HepG2 (cell line): ENCODE results near the gene HOXA5. TPM values are rescaled to one million over a fixed set of nuclear protein-coding genes. Genes with fewer than 3 reads are reported as not detected.

Experiments used
- ATAC-seq: fragments of 200-7000 bp; cut with Tn5 transposase; 3 replicates; pipeline ENCODE4 v1.9.1; 2020; ENCODE audit warnings: mild to moderate bottlenecking, moderate library complexity
- BruUV-seq: library from RNA; stranded (reverse); fragments of 400-500 nt; replicated peaks from 2 replicates; lab custom pipeline; 2021; lab: Mats Ljungman, UMichigan
- CTCF ChIA-PET: fragments of 300-600 bp; formaldehyde crosslinking; extraction: SDS; loops from one replicate; lab custom pipeline; 2021; ENCODE audit warnings: low total read pairs, inconsistent platforms, low intra/inter-chr PET ratio; lab: Yijun Ruan, JAX
- POLR2A ChIA-PET: fragments of 350-600 bp; sonication (Branson Sonifier 250); formaldehyde crosslinking; loops from one replicate; lab custom pipeline; 2020; ENCODE audit warnings: antibody characterized with exemption, inconsistent platforms; lab: Yijun Ruan, JAX
- DNase-seq: peaks from one replicate; pipeline ENCODE4 v3.0.0-alpha.2; 2015; ENCODE audit warnings: low spot score
- FAIRE-seq: peaks from 3 replicates; lab custom pipeline; 2011; peaks lifted over from hg19 to GRCh38; lab: Jason Lieb, UNC
- H2AFZ ChIP-seq: one replicate; pipeline ENCODE4 v1.6.1; 2011; ENCODE audit warnings: low read length, inconsistent platforms
- H3K27ac ChIP-seq: fragments of 300-600 bp; 3 replicates; pipeline ENCODE4 v1.8.0; 2011; ENCODE audit warnings: mixed run types, mild to moderate bottlenecking, mixed read lengths, low read length, inconsistent platforms; ENCODE audit not compliant: insufficient read depth; ENCODE audit errors: extremely low read length
- H3K27me3 ChIP-seq, 2 experiments: fragments of 200-600 bp in 1 of 2; 2 replicates in 1 of 2; 3 replicates in 1 of 2; pipeline versions ENCODE4 v1.6.0 to v1.8.0; 2011; ENCODE audit warnings: low read length in 2 of 2, mild to moderate bottlenecking in 2 of 2, moderate library complexity in 2 of 2, inconsistent platforms in 1 of 2; ENCODE audit not compliant: insufficient read depth in 2 of 2, control insufficient read depth in 1 of 2
- H3K36me3 ChIP-seq, 2 experiments: fragments of 200-600 bp in 1 of 2; replicated peaks in 1 of 2; 2 replicates in 1 of 2; 3 replicates in 1 of 2; pipeline versions ENCODE4 v1.5.1 to v1.8.0; 2011; ENCODE audit warnings: low read length in 2 of 2, inconsistent platforms in 1 of 2; ENCODE audit not compliant: insufficient read depth in 2 of 2, control insufficient read depth in 1 of 2
- H3K4me1 ChIP-seq: 2 replicates; pipeline ENCODE4 v1.5.1; 2012; ENCODE audit warnings: low read length, inconsistent platforms; ENCODE audit not compliant: insufficient read depth
- H3K4me2 ChIP-seq: 2 replicates; pipeline ENCODE4 v1.6.0; 2011; ENCODE audit warnings: low read depth, low read length, inconsistent platforms
- H3K4me3 ChIP-seq, 3 experiments: fragments of 200-600 bp in 1 of 3; sonication (generic), shearing (Covaris generic) in 1 of 3; replicated peaks in 1 of 3; 2 replicates each; pipeline ENCODE4 v1.5.1; 2011 to 2016; ENCODE audit warnings: low read length in 3 of 3, inconsistent platforms in 2 of 3, low read depth in 2 of 3, mild to moderate bottlenecking in 2 of 3, control low read depth in 1 of 3, mixed read lengths in 1 of 3; ENCODE audit not compliant: insufficient read depth in 1 of 3
- H3K79me2 ChIP-seq: one replicate; pipeline ENCODE4 v1.6.1; 2011; ENCODE audit warnings: low read length, inconsistent platforms; ENCODE audit not compliant: insufficient read depth
- H3K9ac ChIP-seq: 2 replicates; pipeline ENCODE4 v1.6.0; 2011; ENCODE audit warnings: mild to moderate bottlenecking, low read depth, low read length, inconsistent platforms; ENCODE audit not compliant: insufficient read depth
- H3K9me3 ChIP-seq: 2 replicates; pipeline ENCODE4 v1.5.1; 2012; ENCODE audit warnings: mild to moderate bottlenecking, low read length
- H4K20me1 ChIP-seq: 2 replicates; pipeline ENCODE4 v1.6.0; 2011; ENCODE audit warnings: inconsistent platforms, mild to moderate bottlenecking, low read length, moderate library complexity; ENCODE audit not compliant: insufficient read depth
- CBX1 ChIP-seq: IDR thresholded peaks from one replicate; pipeline ENCODE4 v1.6.1; 2016; ENCODE audit warnings: antibody characterized with exemption, low read depth
- CHCHD3 ChIP-seq: sonication (generic); formaldehyde crosslinking; IDR thresholded peaks from 2 replicates; pipeline ENCODE4 v1.8.0; 2022; ENCODE audit warnings: mild to moderate bottlenecking, missing genetic modification reagents, moderate library complexity
- FOSL2 ChIP-seq: sonication (generic); formaldehyde crosslinking; IDR thresholded peaks from 2 replicates; pipeline ENCODE4 v1.4.0; 2020; ENCODE audit warnings: missing genetic modification reagents
- FOXA3 ChIP-seq: IDR thresholded peaks from 2 replicates; pipeline ENCODE4 v1.6.1; 2016; ENCODE audit warnings: missing genetic modification reagents, missing compliant biosample characterization
- NFIC ChIP-seq: IDR thresholded peaks from 2 replicates; pipeline ENCODE4 v1.6.1; 2012; ENCODE audit warnings: mild to moderate bottlenecking, low read length, inconsistent platforms
- NFRKB ChIP-seq: fragments of 450-650 bp; IDR thresholded peaks from 2 replicates; pipeline ENCODE4 v1.6.1; 2017
- NR3C1 ChIP-seq: sonication (generic); formaldehyde crosslinking; IDR thresholded peaks from 2 replicates; pipeline ENCODE4 v1.4.0; 2020; ENCODE audit warnings: missing genetic modification reagents
- REXO4 ChIP-seq: sonication (generic); formaldehyde crosslinking; IDR thresholded peaks from 2 replicates; pipeline ENCODE4 v1.8.0; 2022; ENCODE audit warnings: missing genetic modification reagents, mild to moderate bottlenecking, borderline replicate concordance
- RFX1 ChIP-seq: fragments of 450-650 bp; IDR thresholded peaks from 2 replicates; pipeline ENCODE4 v1.6.1; 2017
- SRSF1 ChIP-seq: fragments of 200-400 bp; formaldehyde crosslinking; optimal IDR thresholded peaks from 2 replicates; pipeline ENCODE3; 2017; ENCODE audit warnings: mild to moderate bottlenecking, low read depth, low read length, moderate library complexity
- TRIM24 ChIP-seq: sonication (generic); formaldehyde crosslinking; IDR thresholded peaks from 2 replicates; pipeline ENCODE4 v1.8.0; 2022; ENCODE audit warnings: mild to moderate bottlenecking, missing genetic modification reagents
- ZBTB3 ChIP-seq: sonication (generic); formaldehyde crosslinking; IDR thresholded peaks from 2 replicates; pipeline ENCODE4 v1.4.0; 2020; ENCODE audit warnings: low read depth, mild to moderate bottlenecking, moderate library complexity, missing genetic modification reagents, borderline replicate concordance
- ZMYM4 ChIP-seq: sonication (generic); formaldehyde crosslinking; IDR thresholded peaks from 2 replicates; pipeline ENCODE4 v1.8.1; 2023; ENCODE audit warnings: mild to moderate bottlenecking, missing genetic modification reagents
- ZNF703 ChIP-seq: sonication (generic); formaldehyde crosslinking; IDR thresholded peaks from 2 replicates; pipeline ENCODE4 v1.5.1; 2020; ENCODE audit warnings: missing genetic modification reagents, mild to moderate bottlenecking, moderate library complexity, borderline replicate concordance
- ZNF772 ChIP-seq: sonication (generic); formaldehyde crosslinking; IDR thresholded peaks from 2 replicates; pipeline ENCODE4 v1.5.0; 2020; ENCODE audit warnings: mild to moderate bottlenecking, missing genetic modification reagents
- WGBS: methylation state at CpG from one replicate; pipeline ENCODE4 v1.1.6; 2017; ENCODE audit warnings: low lambda C conversion rate; 5-methylcytosine and 5-hydroxymethylcytosine counted together
- in situ Hi-C: cut with HindIII; loops from 2 replicates; pipeline ENCODE4 v1.10.0; 2017; ENCODE audit warnings: low pct_unique_long_range_greater_than_20kb; ENCODE audit not compliant: extremely low pct_ligation_motif_present
- intact Hi-C: fragments of 100-400 bp; cut with micrococcal nuclease; formaldehyde crosslinking; loops from one replicate; pipeline ENCODE4 v1.10.0; 2022; ENCODE audit not compliant: unreplicated experiment
- polyA plus RNA-seq, 8 experiments: library from polyadenylated mRNA; depleted of rRNA in 3 of 8; stranded (reverse) in 7 of 8; unstranded in 1 of 8; fragments of >200 nt; fragmentation: Illumina TruSeq in 4 of 8; extraction: Trizol in 4 of 8; gene quantifications; 2 replicates each; pipeline versions ENCODE4 v1.2.1 to v1.2.3, GENCODE V29; 2011 to 2016; ENCODE audit warnings: low read depth in 4 of 8, missing spikeins in 1 of 8, mixed read lengths in 1 of 8; ENCODE audit not compliant: insufficient read depth in 1 of 8
- total RNA-seq, 5 experiments: library from RNA; depleted of rRNA; stranded (reverse); fragments of >200 nt; fragmentation: Illumina TruSeq; extraction: Trizol; gene quantifications; 2 replicates each; pipeline ENCODE4 v1.2.3, GENCODE V29; 2016; ENCODE audit warnings: low read depth in 1 of 5
- TF ChIP-seq, protein P1 (sequence below): sonication (generic); formaldehyde crosslinking; IDR thresholded peaks from 2 replicates; pipeline ENCODE4 v1.4.0; 2020; ENCODE audit warnings: missing genetic modification reagents
- TF ChIP-seq, protein P2 (sequence below): sonication (generic); formaldehyde crosslinking; IDR thresholded peaks from 2 replicates; pipeline ENCODE4 v1.5.0; 2020; ENCODE audit warnings: missing genetic modification reagents

HOXA5 gene
- total and polyA plus RNA-seq, 2 of the 13 experiments (the other 11 are each of a cell fraction or from before 2014, with no cell fraction given): 3.2 to 3.6 TPM

DNA sequence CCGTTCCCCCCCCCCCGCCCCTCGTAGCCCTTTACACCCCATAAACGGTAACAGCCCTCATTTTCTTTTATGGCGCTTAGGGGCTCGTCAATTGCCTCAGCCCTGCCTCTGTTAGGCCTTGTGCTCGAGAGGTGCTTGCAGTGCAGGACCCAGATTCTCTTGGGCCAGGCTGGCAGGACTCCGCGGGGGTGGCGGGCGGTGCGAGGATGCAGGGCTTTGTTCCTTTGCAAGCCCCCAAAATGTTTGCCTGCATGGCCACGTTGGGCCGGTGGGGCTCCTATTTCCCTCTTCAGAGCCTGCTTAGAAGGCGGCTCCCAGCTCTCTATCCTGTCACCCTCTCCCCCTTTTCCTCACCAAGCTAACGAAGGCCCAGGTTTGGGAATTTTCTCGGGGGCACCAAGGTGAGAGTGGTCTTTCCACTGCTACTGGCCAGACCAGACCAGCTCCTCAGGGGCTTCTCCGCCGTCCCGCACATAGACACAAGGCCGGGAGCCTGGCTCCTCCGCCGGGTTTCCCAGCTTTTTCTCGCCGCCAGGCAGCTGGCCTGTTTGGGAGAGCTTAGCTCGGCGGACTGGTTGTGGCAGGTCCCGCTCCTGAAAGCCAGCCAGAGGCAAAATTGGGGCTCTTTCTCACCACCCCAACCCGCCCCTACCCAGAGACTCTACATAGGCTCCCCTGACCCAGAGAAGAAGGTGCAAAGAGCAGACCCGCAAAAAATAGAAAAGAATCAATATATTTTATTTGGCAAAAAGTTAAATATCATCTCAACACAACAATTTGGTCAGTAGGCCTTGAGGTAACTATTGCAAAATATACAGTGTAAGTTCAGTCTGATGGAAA lies 18.5 kb upstream of the HOXA5 start (continued):
- TF ChIP-seq, protein P1, sequence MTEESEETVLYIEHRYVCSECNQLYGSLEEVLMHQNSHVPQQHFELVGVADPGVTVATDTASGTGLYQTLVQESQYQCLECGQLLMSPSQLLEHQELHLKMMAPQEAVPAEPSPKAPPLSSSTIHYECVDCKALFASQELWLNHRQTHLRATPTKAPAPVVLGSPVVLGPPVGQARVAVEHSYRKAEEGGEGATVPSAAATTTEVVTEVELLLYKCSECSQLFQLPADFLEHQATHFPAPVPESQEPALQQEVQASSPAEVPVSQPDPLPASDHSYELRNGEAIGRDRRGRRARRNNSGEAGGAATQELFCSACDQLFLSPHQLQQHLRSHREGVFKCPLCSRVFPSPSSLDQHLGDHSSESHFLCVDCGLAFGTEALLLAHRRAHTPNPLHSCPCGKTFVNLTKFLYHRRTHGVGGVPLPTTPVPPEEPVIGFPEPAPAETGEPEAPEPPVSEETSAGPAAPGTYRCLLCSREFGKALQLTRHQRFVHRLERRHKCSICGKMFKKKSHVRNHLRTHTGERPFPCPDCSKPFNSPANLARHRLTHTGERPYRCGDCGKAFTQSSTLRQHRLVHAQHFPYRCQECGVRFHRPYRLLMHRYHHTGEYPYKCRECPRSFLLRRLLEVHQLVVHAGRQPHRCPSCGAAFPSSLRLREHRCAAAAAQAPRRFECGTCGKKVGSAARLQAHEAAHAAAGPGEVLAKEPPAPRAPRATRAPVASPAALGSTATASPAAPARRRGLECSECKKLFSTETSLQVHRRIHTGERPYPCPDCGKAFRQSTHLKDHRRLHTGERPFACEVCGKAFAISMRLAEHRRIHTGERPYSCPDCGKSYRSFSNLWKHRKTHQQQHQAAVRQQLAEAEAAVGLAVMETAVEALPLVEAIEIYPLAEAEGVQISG (CRISPR knock-in tag): no peak
- TF ChIP-seq ZBTB3 (CRISPR knock-in tag): no peak

DNA sequence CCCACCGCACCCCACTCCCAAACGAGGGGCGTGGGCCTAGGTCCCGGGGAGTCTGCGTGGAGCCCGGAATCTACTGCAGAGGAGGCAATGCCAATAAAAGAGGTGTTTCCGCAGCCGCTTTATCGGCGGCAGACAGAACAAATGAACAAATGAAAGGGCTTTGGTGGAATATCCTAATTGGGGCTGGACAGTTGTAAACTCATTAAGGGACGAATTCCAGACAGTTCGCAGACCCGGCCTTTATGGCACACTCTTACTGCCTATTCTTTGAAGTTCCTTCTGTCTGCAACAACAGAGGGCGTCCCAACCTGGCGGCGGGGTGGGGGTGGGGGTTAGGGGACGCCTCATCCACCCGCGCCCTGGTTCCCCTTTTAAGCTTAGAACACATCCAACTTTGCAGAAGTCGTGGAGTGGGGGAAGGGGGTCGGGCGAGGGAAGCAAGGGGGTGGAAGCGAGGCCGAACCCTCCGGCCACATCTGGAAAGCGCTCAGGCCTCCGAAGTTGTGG lies 17.8 kb upstream of the HOXA5 start:
- BruUV-seq: no TSS peak
- intact Hi-C loops: loop anchor here (1.0 to 5.0 kb wide), 2 partner anchors 479 to 792 kb away; no protein-coding TSS in a partner anchor
- ATAC-seq: no peak
- no peak for TF ChIP-seq NR3C1 (CRISPR knock-in tag)
- TF ChIP-seq NFRKB: no peak
- no peak for TF ChIP-seq CBX1
- no peak for TF ChIP-seq NFIC
- no peak for TF ChIP-seq SRSF1
- no peak for TF ChIP-seq TRIM24 (CRISPR knock-in tag)
- TF ChIP-seq REXO4 (CRISPR knock-in tag): no peak
- TF ChIP-seq ZNF772 (CRISPR knock-in tag): 0 out of 2 replicates have a peak, but pooled peaks have one; percentile 13
- no peak for TF ChIP-seq ZNF703
- 0 out of 2 replicates have a peak, but pooled peaks have one; percentile 6 for TF ChIP-seq ZMYM4 (CRISPR knock-in tag)
- no peak for TF ChIP-seq FOSL2
- no peak for TF ChIP-seq FOXA3 (CRISPR knock-in tag)
- TF ChIP-seq, protein P2, sequence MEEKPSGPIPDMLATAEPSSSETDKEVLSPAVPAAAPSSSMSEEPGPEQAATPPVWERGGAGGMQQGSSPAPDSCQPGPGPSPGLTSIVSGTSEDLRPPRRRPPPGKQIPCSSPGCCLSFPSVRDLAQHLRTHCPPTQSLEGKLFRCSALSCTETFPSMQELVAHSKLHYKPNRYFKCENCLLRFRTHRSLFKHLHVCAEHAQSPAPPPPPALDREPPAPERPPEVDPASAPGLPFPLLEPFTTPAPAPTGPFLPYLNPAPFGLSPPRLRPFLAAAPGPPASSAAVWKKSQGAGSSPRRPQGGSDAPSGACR: 0 out of 2 replicates have a peak, but pooled peaks have one; percentile 4
- TF ChIP-seq RFX1: no peak
- no peak for TF ChIP-seq CHCHD3 (CRISPR knock-in tag)

More for the DNA sequence above, 17.8 kb upstream of the HOXA5 start:
- DNase-seq (no peak), FAIRE-seq (no peak)
- WGBS: 36% methylated on average over 22 of the region's 27 CpGs
- H3K4me1 ChIP-seq: 0 out of 2 replicates have a peak, but pooled peaks cover 4% of the 10 kb centered on the region
- H3K4me2 ChIP-seq: peak overlapping the region; percentile 85
- no peaks in the 10 kb centered on the region for H4K20me1 ChIP-seq
- H3K9me3 ChIP-seq: no peaks in the 10 kb centered on the region
- in situ Hi-C loops: loop anchor here (25.0 kb wide), 1 partner anchor 1074 kb away; no protein-coding TSS in a partner anchor
- peak overlapping the region; percentile 51 to 68 (median 66); a peak in 5 of 6 replicates for H3K4me3 ChIP-seq
- H3K27me3 ChIP-seq: peaks cover 2 to 40% of the 10 kb centered on the region in 2 experiments
- H2AFZ ChIP-seq: no peak overlapping the region
- ChIA-PET CTCF (interaction anchor here (0.7 to 1.7 kb wide), 8 partner anchors 10 to 791 kb away, joined by 3 to 13 read pairs (median 7); no protein-coding TSS in a partner anchor), POLR2A (interaction anchor here (1.0 to 1.3 kb wide), 2 partner anchors 10 to 11 kb away, joined by 3 to 10 read pairs; no protein-coding TSS in a partner anchor)
- no peaks in the 10 kb centered on the region for H3K79me2 ChIP-seq
- peak overlapping the region; percentile 49 for H3K9ac ChIP-seq
- no peak overlapping the region for H3K27ac ChIP-seq
- no peaks in the 10 kb centered on the region for H3K36me3 ChIP-seq
